HEK293T (cell line): ENCODE results near the gene EVI5L.

Source experiments
- BHLHE40 ChIP-seq: fragments of 450-650 bp; IDR thresholded peaks from 2 replicates; pipeline ENCODE4 v1.6.1; 2016; ENCODE audit warnings: mild to moderate bottlenecking, moderate library complexity, borderline replicate concordance
- CTBP1 ChIP-seq: fragments of 450-650 bp; IDR thresholded peaks from 2 replicates; pipeline ENCODE4 v1.6.1; 2016; ENCODE audit warnings: borderline replicate concordance
- FOXK2 ChIP-seq: fragments of 450-650 bp; IDR thresholded peaks from 2 replicates; pipeline ENCODE4 v1.6.1; 2016; ENCODE audit warnings: mild to moderate bottlenecking
- NFRKB ChIP-seq: fragments of 450-650 bp; IDR thresholded peaks from 2 replicates; pipeline ENCODE4 v1.6.1; 2016; ENCODE audit warnings: mild to moderate bottlenecking, moderate library complexity
- PKNOX1 ChIP-seq: fragments of 450-650 bp; IDR thresholded peaks from 2 replicates; pipeline ENCODE4 v1.6.1; 2016
- SUZ12 ChIP-seq: fragments of 450-650 bp; IDR thresholded peaks from 2 replicates; pipeline ENCODE4 v1.6.1; 2016; ENCODE audit warnings: mild to moderate bottlenecking
- ZNF384 ChIP-seq: fragments of 450-650 bp; IDR thresholded peaks from 2 replicates; pipeline ENCODE4 v1.6.1; 2016

GRCh38 chr19:7879836-7880235 lies 49.8 kb downstream of the EVI5L start:
- no peak for TF ChIP-seq CTBP1
- TF ChIP-seq ZNF384, result no peak
- TF ChIP-seq BHLHE40, result no peak
- no peak for TF ChIP-seq PKNOX1
- no peak for TF ChIP-seq FOXK2
- no peak for TF ChIP-seq SUZ12
- TF ChIP-seq NFRKB, result no peak
